ENCODE measurements around the gene IGIP.

- TF ChIP-seq POLR2AphosphoS5 (IDR thresholded peaks at IDR 0.05; ENCODE audit: low read depth, low read length) (no peak), POLR2A (IDR thresholded peaks at IDR 0.05; ENCODE audit: low read depth, low read length) (no peak), TAF1 (IDR thresholded peaks at IDR 0.05; ENCODE audit: borderline replicate concordance, low read depth, low read length) (no peak)
These were observed 28.2 kb downstream of the IGIP start for GRCh38 chr5:140153905-140154304.

Data from GM12892 (cell line).